ENCODE measurements around the gene SUGCT. TPM values are rescaled to one million over a fixed set of nuclear protein-coding genes. Genes with fewer than 3 reads are reported as not detected.

SUGCT gene
- total RNA-seq, 1 experiment from 2014 or later: 5.4 TPM

GRCh38 chr7:40500219-40500618, 365.4 kb downstream of the SUGCT start:
- TF ChIP-seq CTCF (conservative IDR thresholded peaks at IDR 0.05): no peak
- no peak overlapping the region for H3K9ac ChIP-seq (ENCODE audit: extremely low read depth, insufficient read length, low read length)
- H3T11ph ChIP-seq (ENCODE audit: low read length): no peak overlapping the region
- H4K91ac ChIP-seq (ENCODE audit: insufficient read length, low read depth, low read length): no peak overlapping the region
- H2BK15ac ChIP-seq (ENCODE audit: low read depth, low read length): no peak overlapping the region
- Mint-ChIP-seq H3K27ac (no peak overlapping the region), H3K9me3 (no peaks in the 10 kb centered on the region), H3K4me1 (no peaks in the 10 kb centered on the region), H3K27me3 (ENCODE audit: low read depth) (no peaks in the 10 kb centered on the region), H3K4me3 (no peak overlapping the region), H3K36me3 (ENCODE audit: insufficient read depth in 1 of 3, low read depth in 3 of 3) (no peaks in the 10 kb centered on the region)
- no peak overlapping the region for H2AK5ac ChIP-seq (ENCODE audit: insufficient read length, low read length)
- H3K79me1 ChIP-seq (ENCODE audit: insufficient read depth, low read depth, low read length, poor library complexity, severe bottlenecking): no peaks in the 10 kb centered on the region
- H3K14ac ChIP-seq (ENCODE audit: insufficient read depth, low read length): no peak overlapping the region
- H2AFZ ChIP-seq (ENCODE audit: low read length): no peak overlapping the region
- no peak for DNase-seq
- H3K4ac ChIP-seq (ENCODE audit: low read depth, low read length): no peak overlapping the region
- H3K18ac ChIP-seq (ENCODE audit: insufficient read length, low read depth, low read length): no peak overlapping the region
- H3K4me1 ChIP-seq (ENCODE audit: insufficient read depth, low read length): no peaks in the 10 kb centered on the region
- H3K27me3 ChIP-seq (ENCODE audit: insufficient read depth, low read length): no peaks in the 10 kb centered on the region
- no peak overlapping the region for H3K56ac ChIP-seq (ENCODE audit: insufficient read length, low read depth, low read length)
- H4K5ac ChIP-seq (ENCODE audit: insufficient read length, low read depth, low read length): no peak overlapping the region
- no peak overlapping the region for H4K8ac ChIP-seq (replicated peaks; ENCODE audit: insufficient read length, low read depth, low read length)
- H2BK5ac ChIP-seq (ENCODE audit: insufficient read length, low read length): no peak overlapping the region
- H3K79me2 ChIP-seq (ENCODE audit: insufficient read depth, low read length): no peaks in the 10 kb centered on the region
- no peak overlapping the region for H3K4me2 ChIP-seq (ENCODE audit: insufficient read depth, insufficient read length, low read length)
- H3K27ac ChIP-seq (ENCODE audit: insufficient read length, low read depth, low read length): no peak overlapping the region
- no peak overlapping the region for H3K23ac ChIP-seq (ENCODE audit: insufficient read length, low read depth, low read length)
- H2BK120ac ChIP-seq (ENCODE audit: low read depth, low read length, poor library complexity, severe bottlenecking): no peak overlapping the region
- H2BK20ac ChIP-seq (ENCODE audit: low read depth, low read length, poor library complexity, severe bottlenecking): no peak overlapping the region
- WGBS (ENCODE audit: extremely low coverage, insufficient read length, low lambda C conversion rate): no CpG with 5 or more reads among the region's 1 CpG
- no peaks in the 10 kb centered on the region for H4K20me1 ChIP-seq (ENCODE audit: control insufficient read depth, insufficient read depth, insufficient read length)
- H3K23me2 ChIP-seq (ENCODE audit: insufficient read length, low read depth, low read length, poor library complexity, severe bottlenecking): no peaks in the 10 kb centered on the region
- no peaks in the 10 kb centered on the region for H3K9me3 ChIP-seq (ENCODE audit: control insufficient read depth, low read depth, low read length)
- no peak overlapping the region for H2BK12ac ChIP-seq (ENCODE audit: insufficient read length, low read depth, low read length)
